GM18861 (cell line): Measurements from ENCODE around the gene CTIF.

Source experiments
- ATAC-seq: cut with Tn5 transposase; IDR thresholded peaks from one replicate; pipeline ENCODE4 v1.9.1; 2021; ENCODE audit not compliant: unreplicated experiment

Gene CTIF

DNA sequence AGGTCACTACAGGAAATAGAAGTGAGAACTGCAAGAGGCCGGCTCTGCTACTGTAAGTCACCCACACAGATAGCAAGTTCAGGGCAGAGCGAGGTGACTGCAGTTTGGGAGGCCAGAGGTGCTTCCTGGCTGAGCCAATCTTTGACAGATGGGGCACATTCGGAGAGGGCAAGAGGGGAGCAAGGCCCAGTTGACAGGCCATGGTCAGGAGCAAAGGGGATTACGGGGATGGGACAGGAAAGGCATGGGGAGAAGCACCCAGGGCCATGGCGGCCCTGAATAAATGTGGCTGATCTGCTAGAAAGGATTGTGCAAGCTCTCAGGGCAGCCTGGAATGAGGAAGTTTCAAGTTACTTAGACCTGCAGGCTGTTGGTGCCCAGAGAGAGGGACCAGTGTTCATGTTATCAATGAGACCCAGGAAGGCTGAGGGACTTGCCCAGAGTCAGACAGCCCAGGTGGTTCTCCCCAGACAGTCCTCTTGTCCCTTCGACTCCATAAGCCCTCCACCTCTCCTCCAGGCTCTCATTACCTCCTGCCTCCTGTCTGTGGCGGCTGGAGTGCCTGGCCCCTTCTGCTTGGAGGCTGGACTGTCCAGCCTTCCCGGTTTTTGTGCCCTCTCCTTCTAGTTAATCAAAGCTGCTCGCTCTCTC is 123.3 kb downstream of the CTIF start:
- ATAC-seq: no peak

DNA sequence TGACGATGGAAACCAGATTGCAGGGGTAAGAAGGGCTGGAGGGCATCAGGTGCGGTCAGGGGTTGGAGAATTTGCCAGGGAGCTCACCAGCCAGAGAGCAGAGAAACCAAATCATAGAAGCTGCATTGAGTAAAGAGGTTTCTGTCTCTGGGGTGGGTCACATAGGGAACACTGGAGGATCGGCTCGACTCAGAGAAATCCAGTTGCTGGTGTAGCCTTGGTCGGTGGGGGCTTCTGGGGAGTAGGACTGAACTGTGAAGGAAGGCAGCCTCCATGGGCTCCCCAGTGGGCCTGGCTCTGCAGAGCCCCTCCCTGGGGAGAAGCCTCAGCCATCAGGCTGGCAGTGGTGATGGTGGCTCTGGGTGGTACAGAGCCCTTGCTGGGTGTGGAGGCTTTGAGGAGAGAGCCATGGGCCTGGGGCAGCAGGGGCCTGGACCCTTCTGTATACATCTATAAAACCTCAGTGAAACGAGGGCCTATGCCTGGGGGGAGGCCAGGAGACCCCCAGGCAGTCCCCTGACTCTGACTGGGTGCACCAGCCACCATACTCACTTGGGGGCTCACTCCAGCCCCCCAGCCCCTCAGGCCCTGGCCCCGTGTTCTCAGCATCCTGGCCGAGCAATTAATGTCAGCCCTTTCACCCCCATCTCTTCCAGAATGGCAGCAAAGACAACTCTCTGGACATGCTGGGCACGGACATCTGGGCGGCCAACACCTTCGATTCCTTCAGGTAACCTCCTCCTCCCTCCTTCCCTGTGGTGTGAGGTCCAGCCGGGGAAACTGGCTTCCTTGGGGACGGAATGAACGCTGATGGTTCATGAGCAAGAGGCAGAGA is 124.5 kb downstream of the CTIF start:
- ATAC-seq: no peak

DNA sequence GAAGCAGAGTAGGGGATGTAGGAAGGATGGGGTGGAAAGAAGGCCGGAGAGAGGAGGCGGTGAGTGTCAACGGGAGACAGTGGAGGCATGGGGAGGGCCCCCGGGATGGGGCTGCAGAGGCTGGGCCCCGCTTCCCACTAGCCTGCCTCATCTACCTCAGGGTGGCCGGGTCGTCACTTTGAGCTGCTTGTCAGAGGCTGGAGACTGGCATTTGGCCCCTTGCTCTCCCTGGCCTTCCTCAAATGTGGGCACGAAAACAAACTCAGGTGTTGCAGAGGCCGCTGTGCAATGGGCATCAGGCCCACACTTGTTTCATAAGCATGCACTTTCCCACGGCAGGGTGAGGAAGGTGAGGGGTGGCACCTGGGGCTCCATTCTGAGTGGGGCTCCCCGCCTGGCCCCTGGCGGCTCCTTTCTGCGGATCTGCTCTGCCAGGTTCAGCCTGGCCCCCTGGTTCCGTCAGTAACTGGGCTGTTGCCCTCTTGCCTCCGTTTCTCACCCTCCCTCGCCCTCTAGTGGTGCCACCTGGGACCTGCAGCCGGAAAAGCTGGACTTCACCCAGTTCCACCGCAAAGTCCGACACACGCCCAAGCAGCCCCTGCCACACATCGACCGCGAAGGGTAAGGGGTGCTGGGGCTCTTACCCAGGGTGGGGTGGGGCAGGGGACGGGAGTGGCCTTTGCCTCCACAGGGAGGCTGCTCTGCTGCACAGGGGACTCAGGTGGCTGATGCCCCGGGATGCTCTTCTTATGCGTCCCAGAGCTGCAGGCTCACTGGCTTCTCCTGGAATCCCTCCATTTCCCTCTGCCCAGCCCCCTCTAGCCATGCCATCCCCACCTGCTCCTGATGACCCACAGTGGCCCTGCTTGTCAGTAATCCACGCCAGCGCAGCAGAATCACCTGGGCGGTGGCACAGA is 125.4 kb downstream of the CTIF start:
- no peak for ATAC-seq

DNA sequence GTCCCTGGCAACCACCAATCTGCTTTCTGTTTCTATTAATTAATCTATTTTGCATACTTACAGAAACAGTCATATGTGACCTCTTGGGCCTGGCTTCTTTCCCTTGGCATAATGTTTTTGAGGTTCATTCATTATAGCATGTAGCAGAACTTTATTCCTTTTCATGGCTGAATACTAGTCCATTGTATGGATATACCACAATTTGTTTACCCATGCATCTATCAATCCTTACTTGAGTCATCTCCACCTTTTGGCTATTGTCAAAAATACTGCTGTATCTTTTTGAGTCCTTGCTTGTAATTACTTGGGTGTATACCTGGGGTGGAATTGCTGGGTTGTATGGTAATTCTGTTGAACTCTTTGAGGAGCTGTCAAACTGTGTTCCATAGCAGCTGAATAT is 126.8 kb downstream of the CTIF start:
- ATAC-seq: no peak

DNA sequence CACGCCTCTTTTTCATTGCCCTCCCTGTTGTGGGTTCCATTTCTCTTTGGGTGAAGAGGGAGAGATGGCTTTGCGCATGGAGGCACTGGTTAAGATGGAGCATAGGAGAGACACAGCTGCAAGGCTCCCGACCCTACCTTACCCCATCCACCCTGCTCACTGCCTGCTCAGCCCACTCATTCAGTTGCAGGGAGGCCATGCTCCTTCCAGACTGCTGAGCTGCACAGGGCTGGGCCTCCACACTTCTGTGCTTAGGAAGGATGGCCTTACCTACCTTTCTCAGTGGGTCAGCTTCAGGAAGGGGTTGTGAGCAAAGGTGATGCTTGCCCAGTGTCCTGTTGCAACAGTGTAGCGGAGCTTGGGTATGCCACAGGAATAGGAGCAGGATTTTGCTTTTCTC is 127.8 kb downstream of the CTIF start:
- no peak for ATAC-seq

DNA sequence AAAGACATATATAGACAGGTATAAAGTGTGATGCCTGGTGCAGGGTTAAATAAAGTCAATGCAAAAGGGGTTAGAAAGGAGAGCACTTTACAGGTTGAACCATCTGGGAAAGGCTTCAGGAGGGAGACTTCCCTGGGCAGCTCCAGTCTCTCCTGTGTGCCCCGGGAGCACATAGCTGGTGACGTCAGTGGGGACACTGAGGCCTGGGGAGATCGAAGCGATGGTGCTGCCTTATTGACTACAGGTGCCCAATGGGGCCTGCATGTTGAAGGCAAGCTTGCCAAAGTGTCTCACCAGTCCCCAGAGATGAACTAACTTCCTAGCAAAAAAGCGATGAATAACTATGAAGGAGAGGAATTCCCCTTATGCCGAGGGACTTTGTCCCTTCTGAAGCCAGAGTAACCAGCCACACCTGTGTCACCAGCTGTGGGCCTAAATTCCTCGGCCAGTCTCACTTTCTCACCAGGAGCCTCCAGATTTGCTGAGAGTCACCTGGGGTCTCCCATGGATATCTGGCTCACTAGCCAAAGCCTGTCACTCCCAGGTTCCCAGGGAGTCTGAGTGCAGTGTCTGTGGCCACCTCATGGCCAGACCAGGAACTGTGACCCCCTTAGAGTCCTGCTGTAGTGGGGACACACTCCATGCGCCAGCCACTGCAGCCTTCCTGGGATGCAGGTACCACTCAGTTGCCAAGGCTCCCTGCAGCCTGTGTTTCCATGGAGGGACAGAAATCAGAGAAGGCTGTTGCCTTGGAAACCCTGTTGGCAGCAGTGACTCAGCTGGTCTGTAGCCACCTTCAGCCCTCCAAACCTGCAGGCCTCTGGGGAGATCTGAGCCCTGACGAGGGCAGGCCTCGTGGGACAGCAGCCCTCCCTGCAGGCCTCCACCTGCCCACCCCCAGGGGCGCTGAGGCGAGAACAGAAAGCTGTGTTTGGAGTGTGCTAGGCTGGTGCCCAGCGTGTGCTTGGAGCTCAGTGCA is 128.7 kb downstream of the CTIF start:
- peak; percentile 72 for ATAC-seq

DNA sequence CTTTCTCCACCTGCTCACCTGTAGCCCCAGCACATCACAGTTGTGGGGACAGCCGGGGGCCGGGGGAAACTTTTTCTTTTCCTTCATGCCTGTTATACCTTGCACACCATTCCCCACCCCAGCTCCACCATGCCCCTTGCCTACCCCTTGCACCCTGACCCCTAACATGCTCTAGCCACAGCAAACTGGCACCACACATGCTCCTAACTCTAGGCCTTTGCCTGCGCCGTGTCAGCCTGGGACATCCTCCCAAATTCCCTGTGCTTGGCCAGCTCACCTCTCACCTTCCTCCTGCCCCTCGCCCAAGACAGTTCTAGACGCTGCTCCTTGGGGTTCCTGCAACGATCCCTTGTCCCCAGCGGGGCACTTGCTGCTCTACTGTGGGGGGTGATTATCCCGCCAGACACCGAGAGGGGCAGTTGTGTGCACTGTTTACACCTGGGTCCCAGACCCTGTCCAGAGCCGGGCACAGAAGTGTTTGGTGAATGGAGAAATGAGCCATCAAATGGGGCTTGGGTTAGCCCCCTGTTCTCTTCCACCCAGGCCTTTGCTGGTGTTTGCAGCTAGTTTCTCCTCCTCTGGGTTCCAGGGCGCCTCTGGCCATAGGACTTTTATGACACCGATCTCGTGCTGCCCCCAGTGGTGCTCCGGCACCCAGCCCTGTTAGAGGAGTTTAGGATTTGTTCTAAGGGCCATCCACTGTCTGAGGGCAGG is 129.8 kb downstream of the CTIF start:
- ATAC-seq: no peak

DNA sequence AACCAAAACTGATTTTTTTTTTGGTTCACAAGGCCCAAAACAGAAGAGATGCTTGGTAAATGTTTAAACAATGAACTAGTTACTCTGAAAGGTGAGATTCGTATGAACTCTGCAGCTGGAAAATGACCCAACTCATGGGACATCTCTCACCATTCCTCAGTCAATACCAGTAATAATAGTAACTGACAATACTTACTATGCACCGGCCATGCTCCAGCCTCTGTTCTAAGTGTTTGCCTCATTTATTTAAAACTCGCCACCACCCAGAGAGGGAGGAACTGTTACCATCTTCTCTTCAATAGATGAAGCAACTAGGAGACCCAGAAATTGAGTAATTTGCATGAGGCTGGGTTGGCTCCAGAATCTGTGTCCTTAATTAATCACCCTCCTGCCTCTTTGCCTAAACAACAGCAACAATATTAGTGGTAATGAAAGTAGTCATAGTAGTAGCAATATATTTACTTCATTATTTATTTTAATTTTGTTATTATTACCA is 130.4 kb downstream of the CTIF start:
- no peak for ATAC-seq

DNA sequence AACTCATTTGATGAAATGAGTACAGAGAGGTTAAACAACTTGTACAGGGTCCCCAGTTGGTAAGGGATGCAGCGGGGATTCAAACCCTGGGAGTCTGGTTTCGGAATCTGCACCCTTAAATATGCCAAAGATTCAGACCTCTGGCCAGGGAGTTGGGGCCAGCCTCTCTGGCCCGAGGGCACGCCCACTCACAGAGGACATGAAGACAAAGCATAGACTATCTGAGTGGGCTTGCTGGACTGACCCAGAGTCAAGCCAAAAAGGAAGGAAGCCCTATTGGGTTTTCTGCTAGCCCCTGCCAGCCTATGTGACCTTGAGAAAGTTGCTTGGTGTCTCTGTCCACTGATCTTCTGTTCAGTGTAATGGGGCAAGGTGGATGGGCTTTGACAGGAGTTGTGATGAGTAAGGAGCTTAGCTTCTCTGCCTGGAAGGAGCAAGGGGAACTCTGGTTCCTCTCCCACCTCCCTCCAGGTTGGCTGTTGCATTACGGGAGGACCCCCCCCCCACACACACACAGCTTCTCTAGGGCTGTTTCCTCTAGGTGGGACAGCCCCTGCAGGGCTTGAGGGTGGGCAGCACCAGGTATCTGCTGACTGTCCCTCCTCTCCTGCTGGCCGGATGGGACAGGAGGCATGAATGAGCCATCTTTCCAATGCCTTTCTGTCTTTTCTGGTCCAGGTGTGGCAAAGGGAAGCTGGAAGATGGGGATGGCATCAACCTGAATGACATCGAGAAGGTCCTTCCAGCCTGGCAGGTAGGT is 131.3 kb downstream of the CTIF start:
- ATAC-seq: no peak

DNA sequence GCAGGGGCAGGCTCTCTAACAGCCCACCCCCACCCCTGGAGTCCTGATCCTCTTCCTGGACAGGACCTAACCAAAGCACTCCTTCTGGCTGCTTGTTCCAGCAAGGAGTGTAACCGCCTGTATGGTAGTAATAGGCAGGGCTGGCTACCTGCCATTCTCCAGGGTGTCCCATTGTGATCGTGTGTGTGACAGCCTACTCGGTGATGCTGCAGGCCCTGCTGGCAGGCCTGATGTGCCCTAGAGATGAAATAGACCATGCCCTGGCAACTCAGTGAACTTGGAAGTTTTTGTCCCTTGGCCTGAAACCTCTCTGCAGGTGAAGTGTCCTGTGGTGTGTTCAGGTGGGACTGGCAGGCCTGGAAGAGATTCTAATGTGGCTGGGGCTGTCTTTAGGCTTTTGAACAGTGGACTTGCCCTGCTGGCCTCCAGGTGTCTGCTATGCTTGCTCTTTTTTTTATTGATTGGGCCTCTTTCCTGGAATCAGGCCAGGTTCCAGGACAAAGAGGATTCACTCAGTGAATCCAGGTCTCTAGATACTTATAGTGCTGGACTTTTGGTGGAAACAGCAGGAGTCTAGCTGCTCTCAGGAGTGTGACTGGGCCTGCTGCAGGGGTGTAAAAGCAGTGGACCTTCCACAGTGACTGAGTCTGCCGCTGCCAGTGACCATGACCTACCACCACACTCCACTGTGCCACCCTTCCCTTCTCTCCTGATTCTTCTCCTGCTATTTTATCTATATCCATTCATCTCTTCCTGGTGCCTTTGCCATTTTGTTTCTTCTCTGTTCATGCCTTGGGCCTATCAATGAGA is 132.1 kb downstream of the CTIF start:
- ATAC-seq: no peak

DNA sequence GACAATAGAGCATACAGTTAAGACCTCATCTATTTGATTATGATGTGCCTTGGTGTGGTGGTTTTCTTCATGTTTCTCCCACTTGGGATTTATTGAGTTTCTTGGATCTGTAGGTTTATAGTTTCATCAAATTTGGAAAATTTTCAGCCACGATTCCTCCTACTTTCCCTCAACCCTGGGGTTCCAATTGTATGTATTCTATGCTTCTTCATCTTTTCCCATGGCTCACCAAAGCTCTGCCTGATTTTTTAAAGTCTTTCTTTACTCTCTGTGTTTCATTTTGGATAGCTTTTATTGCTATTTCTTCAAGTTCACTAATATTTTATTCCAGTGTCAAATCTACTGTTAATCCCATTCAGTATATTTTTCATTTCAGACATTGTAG is 132.7 kb downstream of the CTIF start:
- ATAC-seq: no peak

DNA sequence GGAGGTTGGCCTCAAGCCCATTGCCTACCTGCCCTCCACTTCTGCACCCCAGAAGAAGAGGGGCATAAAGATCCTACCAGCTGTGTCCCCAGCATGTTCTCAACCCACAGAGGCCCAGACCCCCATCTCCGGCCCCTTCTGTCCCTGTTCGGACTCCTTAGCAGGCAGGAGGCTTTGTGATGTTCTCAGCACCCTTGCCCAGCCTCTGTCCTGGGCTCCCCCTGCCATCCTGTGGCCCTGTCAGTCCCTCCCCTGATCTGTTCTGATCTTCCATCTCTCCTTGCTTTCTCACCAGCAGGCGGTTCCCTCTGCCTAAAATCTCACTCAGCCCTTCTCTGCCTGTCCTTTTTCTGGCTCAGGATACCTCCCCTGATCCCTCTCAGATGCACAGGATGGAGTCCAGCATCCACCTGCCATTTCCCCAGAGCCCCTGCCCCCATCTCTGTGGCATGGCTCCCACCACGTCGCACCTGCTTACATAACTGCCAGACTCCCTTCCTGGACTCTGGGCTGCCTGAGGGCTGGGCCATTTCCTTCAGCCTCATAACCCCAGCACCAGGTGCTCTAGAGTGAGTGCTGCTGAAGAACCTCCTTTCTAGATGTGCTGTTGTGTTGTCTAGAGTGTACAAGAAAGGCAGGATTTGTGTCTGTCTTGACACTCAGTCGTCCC is 134.0 kb downstream of the CTIF start:
- ATAC-seq: no peak

DNA sequence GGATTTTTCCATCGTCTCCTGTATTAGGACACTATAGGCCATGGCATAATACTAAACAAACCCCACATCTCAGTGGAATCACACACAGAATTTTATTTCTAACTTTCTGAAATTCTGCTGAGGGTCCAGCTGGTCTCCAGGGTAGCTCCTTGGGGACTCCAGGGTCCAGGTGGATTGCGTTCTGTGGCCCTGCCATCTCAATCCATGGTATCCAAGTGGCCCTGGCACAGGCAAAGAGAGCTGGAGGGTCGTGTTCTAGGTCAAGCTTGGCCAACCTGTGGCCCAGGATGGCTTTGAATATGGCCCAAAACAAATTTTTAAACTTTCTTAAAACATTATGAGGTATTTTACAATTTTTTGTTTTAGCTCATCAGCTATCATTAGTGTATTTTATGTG is 134.6 kb downstream of the CTIF start:
- no peak for ATAC-seq

DNA sequence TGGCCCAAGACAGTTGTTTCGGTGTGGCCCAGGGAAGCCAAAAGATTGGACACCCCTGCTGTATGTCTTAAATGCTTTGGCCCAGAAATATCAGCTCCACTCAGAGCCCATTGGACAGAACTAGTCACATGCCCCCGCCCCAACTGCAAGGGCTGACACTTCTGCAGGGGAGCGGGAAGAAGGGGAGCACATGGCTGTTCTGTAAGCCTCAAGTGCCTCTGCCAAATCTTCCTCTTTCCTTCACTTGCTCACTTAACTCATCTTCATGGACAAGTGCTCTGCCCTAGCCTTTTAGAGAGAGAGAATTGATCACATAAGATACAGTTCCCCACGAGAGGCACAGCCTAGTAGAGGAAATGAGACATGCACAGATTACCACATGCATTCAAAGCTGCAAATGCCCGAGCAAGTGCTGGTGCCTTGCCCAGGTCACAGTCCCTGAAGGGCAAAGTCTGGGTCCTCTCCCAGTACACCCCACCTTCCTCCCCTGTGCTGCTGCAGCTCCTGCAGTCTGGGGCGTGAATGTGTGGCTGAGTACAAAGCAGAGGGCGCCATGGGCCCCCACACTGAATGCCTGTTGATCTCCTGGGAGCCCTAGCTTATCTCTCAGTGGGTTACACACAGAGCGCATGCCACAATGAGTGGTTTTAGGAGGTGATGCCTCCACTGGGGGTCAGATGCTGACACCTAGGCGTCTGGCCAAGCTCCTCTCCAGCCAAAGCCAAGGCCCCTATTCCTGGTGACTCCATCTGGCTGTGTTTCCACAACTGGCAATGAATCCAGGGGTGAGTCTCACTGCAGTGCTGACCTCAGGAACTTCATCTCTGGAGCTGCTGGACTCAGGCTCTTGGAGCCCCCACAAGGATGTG is 135.3 kb downstream of the CTIF start:
- ATAC-seq: no peak

DNA sequence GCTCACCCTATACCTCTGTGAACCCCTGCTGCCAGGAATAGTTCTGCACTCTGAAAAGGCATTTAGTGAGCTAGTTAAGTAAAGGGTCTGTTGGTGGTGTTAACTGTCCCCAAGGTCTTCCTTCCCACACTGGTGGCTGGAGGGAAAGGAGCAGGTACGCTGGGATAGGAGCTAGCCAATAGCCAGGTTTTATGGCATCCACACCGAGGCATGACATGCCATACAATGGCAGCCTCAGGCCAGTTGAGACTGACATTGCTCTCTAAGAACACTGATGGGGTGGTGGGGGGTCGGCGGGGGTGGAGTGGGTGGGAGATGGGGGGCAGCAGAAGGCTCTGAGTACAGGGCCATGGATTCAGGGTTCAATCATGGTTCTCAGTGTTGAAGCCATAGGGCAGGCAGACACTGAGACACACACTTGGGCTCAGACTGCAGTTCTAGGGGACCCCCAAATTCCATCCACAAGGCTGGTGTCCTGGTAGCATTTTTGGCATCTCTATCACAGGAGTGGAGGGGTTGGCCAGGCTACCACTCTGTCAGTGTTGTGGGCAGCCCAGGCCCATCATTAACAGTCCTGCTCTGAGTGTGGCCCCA is 136.0 kb downstream of the CTIF start:
- ATAC-seq: no peak

DNA sequence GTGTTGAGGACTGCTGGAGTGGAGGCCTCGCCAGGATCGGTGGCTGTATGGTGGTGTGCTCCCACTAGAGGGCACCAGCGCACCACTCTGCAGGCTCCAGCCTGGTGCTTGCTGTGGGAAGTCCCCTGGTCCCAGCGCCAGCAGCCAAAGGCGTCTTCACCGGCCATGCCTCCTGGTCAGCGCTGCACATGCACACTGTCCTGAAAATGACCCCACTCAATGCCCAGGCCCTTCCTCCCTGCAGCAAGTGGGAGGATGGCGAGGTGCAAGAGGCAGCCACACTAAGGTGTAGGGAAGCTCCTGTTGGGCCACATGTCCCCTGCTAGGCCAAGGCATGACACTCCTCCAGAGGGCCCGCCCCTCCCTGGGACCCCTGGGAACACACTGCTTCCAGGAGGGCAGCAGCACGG is 136.5 kb downstream of the CTIF start:
- peak; percentile 84 for ATAC-seq
